LNCAP (cell line): ENCODE data around the gene MAP3K13.

Source experiments
- TF ChIP-seq, protein P1 (sequence below): fragments of 450-650 bp; IDR thresholded peaks from 2 replicates; pipeline ENCODE4 v1.5.1; 2017; ENCODE audit warnings: mild to moderate bottlenecking

MAP3K13 gene

DNA sequence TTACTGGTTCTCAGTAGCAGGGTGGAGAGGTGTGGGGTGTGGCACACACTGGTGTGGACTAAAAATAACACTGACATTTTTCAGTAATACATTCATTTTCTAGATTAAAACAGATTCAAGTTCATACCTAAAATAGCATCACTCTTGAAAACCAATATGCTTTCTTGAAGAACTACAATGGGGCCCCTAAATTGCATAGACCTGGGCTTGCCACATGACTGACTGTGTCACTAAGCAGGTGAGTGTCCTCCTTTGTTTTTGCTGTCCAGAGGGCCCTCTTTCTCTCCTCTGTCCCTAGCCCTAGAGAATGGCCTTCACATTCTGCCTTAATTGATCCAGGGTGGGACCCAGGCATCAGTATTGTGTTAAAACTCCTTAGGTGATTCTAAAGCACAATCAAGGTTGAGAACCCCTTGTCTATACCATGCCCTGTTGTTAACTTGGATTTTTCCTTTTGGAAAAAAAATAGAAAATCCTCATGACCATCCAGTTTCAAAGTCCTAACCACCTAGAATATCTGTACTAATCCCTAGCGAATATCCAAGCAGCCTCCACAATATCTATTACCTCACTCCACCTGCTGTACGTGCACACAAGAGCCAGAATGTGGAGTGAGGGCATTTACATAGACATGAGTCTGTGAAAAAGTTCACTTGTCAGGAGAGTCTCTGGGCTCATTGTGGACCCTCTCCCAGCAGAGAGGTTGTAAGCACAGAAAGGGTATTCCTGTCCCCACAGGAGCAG lies 154.6 kb downstream of the MAP3K13 start:
- TF ChIP-seq, protein P1, sequence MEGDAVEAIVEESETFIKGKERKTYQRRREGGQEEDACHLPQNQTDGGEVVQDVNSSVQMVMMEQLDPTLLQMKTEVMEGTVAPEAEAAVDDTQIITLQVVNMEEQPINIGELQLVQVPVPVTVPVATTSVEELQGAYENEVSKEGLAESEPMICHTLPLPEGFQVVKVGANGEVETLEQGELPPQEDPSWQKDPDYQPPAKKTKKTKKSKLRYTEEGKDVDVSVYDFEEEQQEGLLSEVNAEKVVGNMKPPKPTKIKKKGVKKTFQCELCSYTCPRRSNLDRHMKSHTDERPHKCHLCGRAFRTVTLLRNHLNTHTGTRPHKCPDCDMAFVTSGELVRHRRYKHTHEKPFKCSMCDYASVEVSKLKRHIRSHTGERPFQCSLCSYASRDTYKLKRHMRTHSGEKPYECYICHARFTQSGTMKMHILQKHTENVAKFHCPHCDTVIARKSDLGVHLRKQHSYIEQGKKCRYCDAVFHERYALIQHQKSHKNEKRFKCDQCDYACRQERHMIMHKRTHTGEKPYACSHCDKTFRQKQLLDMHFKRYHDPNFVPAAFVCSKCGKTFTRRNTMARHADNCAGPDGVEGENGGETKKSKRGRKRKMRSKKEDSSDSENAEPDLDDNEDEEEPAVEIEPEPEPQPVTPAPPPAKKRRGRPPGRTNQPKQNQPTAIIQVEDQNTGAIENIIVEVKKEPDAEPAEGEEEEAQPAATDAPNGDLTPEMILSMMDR: no peak

DNA sequence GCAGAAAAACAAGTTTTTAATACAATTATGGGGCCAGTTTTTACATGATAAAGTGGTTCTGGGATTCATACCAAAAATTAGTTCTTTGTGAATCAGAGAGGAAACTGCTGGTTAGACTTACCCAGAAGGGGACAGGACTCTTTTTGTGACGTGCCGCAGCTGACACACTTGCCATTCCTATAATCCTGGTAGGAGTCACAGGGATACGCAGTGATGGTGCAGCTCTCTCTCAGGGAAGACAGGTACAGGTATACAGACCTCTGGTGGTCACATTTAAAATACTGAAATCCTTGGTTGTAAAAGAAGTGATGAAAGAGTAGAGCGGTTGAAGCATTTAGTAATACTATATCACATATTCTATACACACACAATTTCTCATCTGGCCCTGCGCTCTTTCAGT lies 156.1 kb downstream of the MAP3K13 start:
- TF ChIP-seq, protein P1: no peak; the same call in 1 of the 2 replicates

DNA sequence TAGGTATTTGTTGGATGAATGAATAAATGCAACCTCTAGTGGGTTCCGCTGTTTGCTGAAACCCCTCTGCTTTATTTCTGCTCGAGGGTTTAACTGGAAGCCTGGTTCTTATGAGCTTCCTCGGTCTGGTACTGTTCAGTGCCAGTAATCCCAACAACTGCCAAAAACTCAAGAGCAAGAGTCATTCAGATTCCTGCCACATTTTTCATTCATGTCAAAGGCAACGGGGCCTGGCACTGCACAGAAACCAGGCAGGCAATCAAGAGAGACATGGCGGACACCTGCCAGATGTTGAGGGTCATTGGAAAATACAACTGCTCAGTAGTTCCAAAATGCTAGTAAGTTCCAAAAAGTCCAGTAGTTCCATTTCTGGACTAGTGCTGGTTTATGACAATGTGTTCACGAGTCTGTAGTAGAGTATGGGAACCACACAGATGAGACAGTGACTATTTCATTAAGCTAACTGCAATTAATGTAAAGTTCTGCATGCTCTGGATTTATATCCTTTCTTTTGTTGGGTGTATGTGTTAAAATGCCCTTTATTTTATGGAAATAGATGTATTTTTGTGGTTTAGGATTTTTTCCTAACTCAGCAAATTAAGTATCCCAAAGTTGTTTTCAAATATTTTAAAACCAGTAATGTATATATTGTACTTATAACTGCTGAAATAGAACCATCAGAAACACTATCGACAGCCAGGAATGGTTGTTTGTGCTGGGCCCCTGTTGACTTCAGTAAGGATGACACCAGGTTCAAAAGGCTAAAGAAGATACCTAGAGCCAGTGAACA lies 158.6 kb downstream of the MAP3K13 start:
- TF ChIP-seq, protein P1: no peak

DNA sequence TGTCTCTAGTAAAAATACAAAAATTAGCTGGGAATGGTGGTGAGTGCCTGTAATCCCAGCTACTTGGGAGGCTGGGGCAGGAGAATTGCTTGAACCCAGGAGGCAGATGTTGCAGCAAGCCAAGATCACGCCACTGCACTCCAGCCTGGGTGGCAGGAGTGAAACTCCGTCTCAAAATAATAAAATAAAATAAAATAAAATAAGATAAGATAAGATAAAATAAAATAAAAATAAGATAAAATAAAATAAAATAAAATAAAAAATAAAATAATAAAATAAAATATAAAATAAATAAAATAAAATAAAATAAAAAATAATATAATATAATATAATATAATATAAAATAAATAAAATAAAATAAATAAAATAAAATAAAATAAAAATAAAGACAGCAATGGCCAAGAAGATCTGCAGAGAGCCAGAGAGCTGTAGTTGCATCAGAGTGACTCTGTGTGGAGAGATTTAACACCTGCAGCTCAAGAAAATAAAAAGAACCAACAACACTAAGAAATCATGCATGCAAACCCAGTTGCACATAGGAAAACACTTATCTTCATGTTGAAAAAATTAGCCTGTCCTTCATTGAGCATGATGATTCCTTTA lies 163.5 kb downstream of the MAP3K13 start:
- TF ChIP-seq, protein P1: no peak

DNA sequence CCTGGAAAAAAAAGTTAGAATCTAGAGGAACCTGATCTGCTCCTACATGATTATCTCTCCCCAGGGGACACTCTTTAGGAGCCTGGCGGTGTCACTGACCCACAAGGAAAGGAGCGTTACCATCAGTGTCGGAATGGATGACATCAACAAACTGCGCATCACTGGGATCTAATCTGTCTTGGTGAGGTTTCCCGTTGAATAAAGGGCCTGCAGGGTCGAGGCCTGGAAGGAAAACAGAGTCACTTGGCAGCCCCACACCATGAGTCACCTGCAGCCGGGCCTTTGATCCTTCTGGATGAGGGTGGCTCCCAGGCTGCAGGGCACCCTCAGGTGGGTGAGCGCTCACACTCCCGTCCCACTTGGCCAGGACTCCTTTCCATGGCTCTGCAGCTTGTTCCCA lies 164.4 kb downstream of the MAP3K13 start:
- TF ChIP-seq, protein P1: no peak

DNA sequence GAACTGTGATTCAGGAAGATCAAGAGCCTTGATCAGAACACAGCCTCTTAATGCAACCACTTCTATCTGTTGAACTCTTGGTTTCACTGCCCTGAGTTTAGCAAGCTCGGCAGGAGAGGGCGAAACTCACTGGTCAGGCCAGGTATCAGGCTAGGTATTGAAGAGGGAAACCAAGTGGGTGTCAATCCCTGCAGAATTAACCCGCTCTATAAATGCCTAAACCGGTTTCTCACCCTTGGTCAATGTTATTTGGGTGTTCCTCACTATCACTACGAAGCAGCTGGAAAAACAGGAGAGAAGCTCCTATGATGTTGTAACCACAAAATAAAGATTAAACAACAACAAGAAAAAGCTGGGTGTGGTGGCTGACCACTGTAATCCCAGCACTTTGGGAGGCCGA lies 165.6 kb downstream of the MAP3K13 start:
- TF ChIP-seq, protein P1: no peak

DNA sequence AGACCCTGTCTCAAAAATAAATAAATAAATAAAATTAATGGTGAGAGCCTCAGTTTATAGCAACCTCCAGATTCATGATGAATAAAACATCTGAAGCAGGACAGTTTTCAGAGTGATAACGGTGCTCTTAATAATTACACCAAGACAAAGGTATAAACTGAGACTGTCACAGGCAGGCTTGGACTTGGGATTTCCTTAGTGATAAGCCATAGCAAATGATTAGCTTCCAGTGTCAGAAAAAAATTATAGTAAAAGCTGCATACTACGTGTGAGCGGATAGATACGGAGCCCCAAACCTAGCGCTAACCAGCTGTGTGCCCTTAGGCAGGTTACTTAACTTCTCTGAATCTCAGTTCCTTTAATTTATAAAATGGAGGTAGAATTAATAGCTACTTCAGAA lies 167.9 kb downstream of the MAP3K13 start:
- TF ChIP-seq, protein P1: no peak
